T-helper 2 cell treated with Interferon-gamma antibody and Interleukin-4, amounts not matched to agents 5 μg/mL and 100 μg/mL, for 36 hours (primary cell): Measurements from ENCODE around the gene TFAP2D.

ENCODE experiments used
- DNase-seq: peaks from one replicate; pipeline ENCODE4 v3.0.0; 2021; ENCODE audit warnings: low spot score
- H3K27ac Mint-ChIP-seq: one replicate; pipeline ENCODE4 v1.8.0; 2021; ENCODE audit warnings: mild to moderate bottlenecking, mixed read lengths
- H3K27me3 Mint-ChIP-seq: one replicate; pipeline ENCODE4 v1.8.0; 2021; ENCODE audit warnings: low read depth, mixed read lengths
- H3K36me3 Mint-ChIP-seq: one replicate; pipeline ENCODE4 v1.8.0; 2021; ENCODE audit warnings: low read depth, mixed read lengths
- H3K4me1 Mint-ChIP-seq: one replicate; pipeline ENCODE4 v1.8.0; 2021; ENCODE audit warnings: low read depth, mixed read lengths
- H3K4me3 Mint-ChIP-seq: one replicate; pipeline ENCODE4 v1.8.0; 2022; ENCODE audit warnings: mild to moderate bottlenecking, moderate library complexity, mixed read lengths
- H3K9me3 Mint-ChIP-seq: one replicate; pipeline ENCODE4 v1.8.0; 2021; ENCODE audit warnings: mixed read lengths

TFAP2D gene

GRCh38 chr6:50712291-50712690 is 1.0 kb upstream of the TFAP2D start:
- Mint-ChIP-seq H3K9me3 (no peaks in the 10 kb centered on the region), H3K27ac (no peak overlapping the region), H3K4me3 (no peak overlapping the region), H3K36me3 (peaks cover 7% of the 10 kb centered on the region), H3K4me1 (no peaks in the 10 kb centered on the region), H3K27me3 (peaks cover 86% of the 10 kb centered on the region)
- no peak for DNase-seq

GRCh38 chr6:50713977-50714486 is 706 bp downstream of the TFAP2D start:
- Mint-ChIP-seq H3K36me3 (peaks cover 7% of the 10 kb centered on the region), H3K4me1 (no peaks in the 10 kb centered on the region), H3K9me3 (no peaks in the 10 kb centered on the region), H3K27me3 (peaks cover 85% of the 10 kb centered on the region), H3K27ac (no peak overlapping the region), H3K4me3 (no peak overlapping the region)
- no peak for DNase-seq

DNA sequence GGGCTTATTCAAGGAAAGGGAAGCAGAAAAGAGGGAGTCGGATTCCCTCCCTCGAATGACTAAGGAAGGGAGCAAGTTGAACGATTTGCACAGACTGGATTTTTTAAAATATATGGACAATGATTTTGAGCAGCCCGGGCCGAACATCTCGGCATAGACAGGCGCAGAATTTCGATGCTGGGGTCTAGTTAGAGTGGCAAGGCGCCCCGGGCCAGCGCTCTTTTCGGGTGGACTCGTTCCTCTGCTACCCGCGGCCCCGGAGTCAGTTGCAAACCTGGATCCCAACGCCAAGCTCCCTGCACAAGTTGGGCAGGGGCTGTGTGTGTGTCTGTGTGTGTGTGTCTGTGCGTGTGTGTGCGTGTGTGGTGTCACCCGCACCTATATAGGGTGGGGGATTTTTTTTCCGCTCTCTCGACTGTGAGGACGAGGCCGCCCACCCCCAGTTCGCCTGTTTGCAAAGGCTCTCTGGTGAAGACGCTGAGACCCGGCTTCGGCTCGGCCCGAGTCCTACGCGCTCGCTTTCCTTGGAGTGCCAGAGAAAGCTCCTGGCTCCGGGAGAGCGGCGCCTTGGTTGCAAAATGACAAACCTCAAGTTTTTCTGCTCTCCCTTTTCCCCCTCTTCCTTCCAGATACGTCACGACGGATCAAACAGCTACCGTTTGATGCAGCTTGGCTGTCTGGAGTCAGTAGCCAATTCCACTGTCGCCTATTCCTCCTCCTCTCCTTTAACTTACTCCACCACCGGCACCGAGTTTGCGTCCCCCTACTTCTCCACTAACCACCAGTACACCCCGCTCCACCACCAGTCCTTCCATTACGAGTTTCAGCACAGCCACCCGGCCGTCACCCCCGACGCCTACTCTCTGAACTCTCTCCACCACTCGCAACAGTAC is 1.4 kb downstream of the TFAP2D start:
- no peak for DNase-seq
- Mint-ChIP-seq H3K27ac (peak overlapping the region; percentile 58), H3K36me3 (peaks cover 7% of the 10 kb centered on the region), H3K4me3 (no peak overlapping the region), H3K27me3 (peaks cover 82% of the 10 kb centered on the region), H3K4me1 (no peaks in the 10 kb centered on the region), H3K9me3 (no peaks in the 10 kb centered on the region)

DNA sequence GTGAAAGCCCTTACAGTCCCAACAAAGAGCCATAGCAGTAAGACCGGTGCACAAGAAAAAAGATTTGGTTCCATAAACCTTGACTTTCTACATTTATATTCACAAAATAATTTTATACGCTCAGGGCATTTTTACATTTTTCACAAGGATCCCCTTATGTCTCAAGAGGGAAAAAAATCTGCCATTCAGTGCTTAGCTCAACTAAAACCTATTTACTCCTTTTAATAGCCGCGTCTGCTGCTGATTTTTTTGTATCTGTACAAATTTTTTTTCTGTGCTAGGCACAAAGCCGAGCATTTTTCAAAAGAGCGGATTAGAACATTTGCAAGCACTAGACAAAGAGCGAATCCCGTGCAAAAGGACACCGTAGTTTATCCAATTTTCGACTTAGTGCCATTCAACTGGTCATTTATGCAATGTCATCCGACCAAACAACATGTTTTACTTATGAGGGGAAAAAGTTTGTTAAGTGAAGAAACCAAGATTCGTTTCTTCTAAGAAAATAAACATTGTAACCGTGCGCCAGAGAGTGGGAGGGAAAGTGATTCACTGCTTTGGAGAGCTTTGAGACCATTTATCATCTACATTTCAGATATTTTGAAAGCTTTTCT is 3.7 kb downstream of the TFAP2D start:
- Mint-ChIP-seq H3K4me3 (no peak overlapping the region), H3K9me3 (peaks cover 6% of the 10 kb centered on the region)

GRCh38 chr6:50717734-50718457 is 4.6 kb downstream of the TFAP2D start:
- DNase-seq = no peak
- no peak overlapping the region for H3K4me3 Mint-ChIP-seq
- peaks cover 1% of the 10 kb centered on the region for H3K4me1 Mint-ChIP-seq
- peaks cover 6% of the 10 kb centered on the region for H3K9me3 Mint-ChIP-seq
- H3K36me3 Mint-ChIP-seq = peaks cover 7% of the 10 kb centered on the region
- H3K27me3 Mint-ChIP-seq = peaks cover 83% of the 10 kb centered on the region
- no peak overlapping the region for H3K27ac Mint-ChIP-seq

More for the DNA sequence above, 3.7 kb downstream of the TFAP2D start:
- Mint-ChIP-seq H3K36me3 (peaks cover 7% of the 10 kb centered on the region), H3K27ac (no peak overlapping the region), H3K4me1 (no peaks in the 10 kb centered on the region), H3K27me3 (peaks cover 81% of the 10 kb centered on the region)
- no peak for DNase-seq

GRCh38 chr6:50718566-50718965 is 5.2 kb downstream of the TFAP2D start:
- Mint-ChIP-seq H3K27ac (no peak overlapping the region), H3K36me3 (peaks cover 7% of the 10 kb centered on the region), H3K27me3 (peaks cover 81% of the 10 kb centered on the region), H3K4me3 (no peak overlapping the region), H3K4me1 (peaks cover 1% of the 10 kb centered on the region), H3K9me3 (peaks cover 6% of the 10 kb centered on the region)
- no peak for DNase-seq

- H3K9me3 Mint-ChIP-seq = peaks cover 6% of the 10 kb centered on the region
- no peaks in the 10 kb centered on the region for H3K36me3 Mint-ChIP-seq
- DNase-seq = no peak
- peaks cover 14% of the 10 kb centered on the region for H3K4me1 Mint-ChIP-seq
- peaks cover 78% of the 10 kb centered on the region for H3K27me3 Mint-ChIP-seq
- H3K4me3 Mint-ChIP-seq = no peak overlapping the region
- no peak overlapping the region for H3K27ac Mint-ChIP-seq
Measured at GRCh38 chr6:50720623-50721022, 7.3 kb downstream of the TFAP2D start.

DNA sequence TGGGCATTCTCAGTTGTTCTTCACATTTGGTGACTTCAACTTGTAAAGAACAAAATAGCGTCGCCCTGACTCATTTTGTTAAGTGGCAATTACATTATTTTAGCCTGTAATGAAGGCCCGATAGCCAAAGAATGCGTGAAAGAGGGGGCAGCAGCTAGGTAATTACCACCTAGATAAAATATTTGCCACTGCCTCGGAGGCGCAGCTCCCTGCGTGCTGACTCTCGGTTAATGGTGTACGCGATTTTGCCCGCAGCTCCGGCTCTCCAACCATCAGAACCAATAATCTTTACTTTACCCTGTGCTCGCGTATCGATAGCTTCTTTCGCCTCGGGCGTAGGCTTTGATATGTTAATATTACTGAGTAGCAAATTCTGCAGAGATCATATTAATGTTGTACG is 8.7 kb downstream of the TFAP2D start:
- Mint-ChIP-seq H3K4me3 (no peak overlapping the region), H3K36me3 (no peaks in the 10 kb centered on the region), H3K27ac (no peak overlapping the region), H3K27me3 (peaks cover 65% of the 10 kb centered on the region), H3K4me1 (peaks cover 14% of the 10 kb centered on the region), H3K9me3 (peaks cover 6% of the 10 kb centered on the region)
- no peak for DNase-seq

GRCh38 chr6:50722829-50723554 is 9.7 kb downstream of the TFAP2D start:
- H3K4me3 Mint-ChIP-seq = no peak overlapping the region
- peaks cover 14% of the 10 kb centered on the region for H3K4me1 Mint-ChIP-seq
- DNase-seq = no peak
- H3K27ac Mint-ChIP-seq = no peak overlapping the region
- peaks cover 6% of the 10 kb centered on the region for H3K9me3 Mint-ChIP-seq
- no peaks in the 10 kb centered on the region for H3K36me3 Mint-ChIP-seq
- H3K27me3 Mint-ChIP-seq = peaks cover 56% of the 10 kb centered on the region

DNA sequence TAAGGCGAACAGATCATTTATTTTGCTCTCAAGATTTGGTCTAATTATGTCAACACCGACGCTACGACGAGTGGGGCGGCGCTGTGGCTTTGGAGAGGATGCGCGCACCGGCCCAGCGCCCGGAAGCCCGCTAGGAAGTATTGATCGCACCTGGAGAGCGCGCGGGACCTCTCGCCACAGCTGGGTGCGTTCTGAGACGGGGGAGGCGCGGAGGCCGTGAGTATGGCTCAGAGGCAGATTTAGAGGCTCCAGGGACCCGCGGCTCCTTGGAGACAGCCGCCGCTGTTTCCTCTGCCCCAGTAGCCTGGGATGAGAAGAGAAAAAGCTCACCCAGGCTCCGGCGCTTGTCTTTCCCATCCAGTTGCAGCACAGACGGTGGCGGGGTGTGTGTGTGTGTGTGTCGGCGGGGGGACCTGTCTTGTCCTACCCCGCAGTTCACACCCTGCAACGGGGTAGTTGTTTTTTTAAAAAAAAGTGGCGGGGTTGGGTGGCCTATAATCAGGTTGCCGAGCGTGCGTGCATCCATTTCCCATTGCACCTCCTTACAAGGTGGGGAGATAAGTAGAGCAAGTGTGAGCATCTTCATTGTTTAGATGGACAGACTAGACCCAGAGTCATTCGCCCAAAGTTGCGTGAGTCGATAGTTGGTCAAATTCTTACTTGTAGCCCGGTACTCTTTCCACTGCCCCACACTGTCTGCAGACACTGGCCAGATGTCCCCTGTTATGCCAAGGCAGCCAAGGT is 11.2 kb downstream of the TFAP2D start:
- no peak for DNase-seq
- Mint-ChIP-seq H3K36me3 (no peaks in the 10 kb centered on the region), H3K27ac (no peak overlapping the region), H3K9me3 (peaks cover 6% of the 10 kb centered on the region), H3K27me3 (peaks cover 47% of the 10 kb centered on the region), H3K4me3 (peak overlapping the region; percentile 67), H3K4me1 (peaks cover 14% of the 10 kb centered on the region)

DNA sequence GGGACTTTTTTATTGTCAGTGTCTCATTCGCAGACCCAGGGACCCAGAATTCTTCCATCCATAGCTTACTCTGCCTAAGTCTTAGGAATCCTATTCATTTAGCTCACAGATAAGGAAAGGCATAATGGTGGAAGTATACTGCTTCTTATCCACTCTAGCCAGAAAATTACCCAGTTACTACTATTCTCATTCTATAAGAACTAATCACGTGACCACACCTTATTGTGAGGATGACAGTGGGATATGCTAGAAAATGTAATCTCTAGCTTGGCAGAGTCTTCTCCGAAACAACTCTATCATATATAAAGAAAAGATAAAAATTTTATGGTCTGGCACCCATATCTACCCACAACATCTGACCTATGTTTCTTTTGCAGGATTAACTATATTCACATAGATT is 21.2 kb downstream of the TFAP2D start:
- Mint-ChIP-seq H3K4me1 (no peaks in the 10 kb centered on the region), H3K9me3 (peaks cover 5% of the 10 kb centered on the region), H3K4me3 (no peak overlapping the region), H3K27me3 (no peaks in the 10 kb centered on the region), H3K27ac (no peak overlapping the region), H3K36me3 (no peaks in the 10 kb centered on the region)
- DNase-seq = no peak

DNA sequence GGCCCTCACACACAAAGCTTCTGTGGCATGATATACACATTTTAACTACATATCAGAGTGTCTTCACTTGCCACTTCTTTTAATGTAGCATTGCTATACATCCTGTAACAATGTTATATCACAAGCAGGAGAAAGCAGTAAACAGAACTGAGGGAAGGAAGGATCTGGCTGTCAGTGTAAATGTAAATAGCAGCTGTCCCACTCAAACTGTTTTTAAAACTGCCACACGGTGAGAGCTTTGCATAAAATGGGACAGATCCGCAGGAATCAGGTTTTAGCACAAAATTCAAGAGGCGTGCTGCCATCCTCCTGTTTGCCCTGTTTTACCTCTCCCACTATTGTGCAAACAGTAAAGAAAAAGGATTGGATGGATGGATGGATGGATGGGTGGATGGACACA is 28.8 kb downstream of the TFAP2D start:
- Mint-ChIP-seq H3K27ac (no peak overlapping the region), H3K4me3 (no peak overlapping the region), H3K4me1 (no peaks in the 10 kb centered on the region), H3K27me3 (no peaks in the 10 kb centered on the region), H3K9me3 (peaks cover 5% of the 10 kb centered on the region), H3K36me3 (no peaks in the 10 kb centered on the region)
- DNase-seq = no peak

DNA sequence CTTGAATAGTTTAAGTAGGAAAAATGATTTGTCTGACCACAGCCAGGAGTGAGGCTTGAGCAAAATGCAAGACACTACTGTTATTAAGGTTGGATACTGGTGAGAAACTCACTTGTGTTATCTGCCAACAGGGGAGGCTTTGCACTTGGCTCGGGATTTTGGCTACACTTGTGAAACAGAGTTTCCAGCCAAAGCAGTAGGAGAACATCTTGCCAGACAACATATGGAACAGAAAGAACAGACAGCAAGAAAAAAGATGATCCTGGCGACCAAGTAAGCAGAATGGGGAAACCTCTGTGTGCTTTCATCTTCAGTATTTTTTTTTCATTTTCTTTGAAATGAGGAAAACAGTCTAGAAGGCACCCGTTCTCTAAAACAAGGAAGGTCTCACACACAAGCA is 31.6 kb downstream of the TFAP2D start:
- Mint-ChIP-seq H3K9me3 (no peaks in the 10 kb centered on the region), H3K27ac (no peak overlapping the region), H3K27me3 (no peaks in the 10 kb centered on the region), H3K4me3 (no peak overlapping the region), H3K36me3 (no peaks in the 10 kb centered on the region), H3K4me1 (no peaks in the 10 kb centered on the region)
- no peak for DNase-seq
